Adrenal gland (tissue), 5 donors: Measurements from ENCODE around the gene SEMA4A.
"Not testable (repeated sequence)": the region's sequence is repeated elsewhere in the genome, so short reads cannot be mapped to it uniquely, and the experiment has no call there.

ENCODE experiments used
- CTCF ChIP-seq, 6 experiments: fragments of 450-650 bp in 4 of 6; fragments of 200-600 bp in 2 of 6; sonication (generic) in 1 of 6; IDR thresholded peaks; 1 replicate in 5 of 6; 2 replicates in 1 of 6; pipeline versions ENCODE4 v1.5.1 to v1.8.0; 2016 to 2021; ENCODE audit warnings: antibody characterized with exemption in 6 of 6, mild to moderate bottlenecking in 2 of 6, moderate library complexity in 1 of 6
- POLR2A ChIP-seq, 2 donors: fragments of 450-650 bp; IDR thresholded peaks; one replicate each; pipeline ENCODE4 v1.6.1; 2017; ENCODE audit warnings: antibody characterized with exemption in 2 of 2, mild to moderate bottlenecking in 2 of 2, moderate library complexity in 1 of 2
- donor health status: DM: no; HTN: no; CAD: no.

- TF ChIP-seq CTCF, POLR2A (IDR thresholded peaks at IDR 0.05): not testable (repeated sequence)
Observed at GRCh38 chr1:156125544-156125943, 27.8 kb upstream of the SEMA4A start.
